PC-3 (cell line): ENCODE data around the gene EFNA5.

ENCODE experiments used
- EZH2 ChIP-seq: fragments of 300-600 bp; sonication (generic); IDR thresholded peaks from one replicate; pipeline ENCODE4 v1.6.1; 2017; ENCODE audit warnings: antibody characterized with exemption, mild to moderate bottlenecking, low read length; ENCODE audit not compliant: unreplicated experiment
- TF ChIP-seq, protein P1 (sequence below): fragments of 300-600 bp; sonication (generic); conservative IDR thresholded peaks from 2 replicates; pipeline ENCODE4 v1.5.1; 2017; ENCODE audit warnings: antibody characterized with exemption, low read depth, mild to moderate bottlenecking, low read length

DNA sequence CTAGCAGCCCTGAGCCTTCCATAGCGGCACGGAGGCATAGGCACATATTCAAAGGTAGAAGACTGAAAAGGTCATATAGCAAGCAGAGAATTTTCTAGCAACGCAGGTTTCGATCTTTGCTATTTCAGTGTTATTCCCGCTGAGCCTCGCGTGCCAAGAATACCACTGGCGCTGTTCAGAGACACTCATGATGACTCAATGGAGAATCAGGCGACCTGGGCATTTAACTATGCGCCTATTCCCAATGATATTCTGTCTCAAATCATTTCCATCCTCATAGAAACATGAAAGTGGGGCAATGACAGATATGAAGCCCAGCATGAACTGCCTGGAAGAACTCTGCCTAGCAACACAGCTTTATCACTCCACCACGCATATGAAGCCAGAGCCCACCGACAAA, 59.9 kb downstream of the EFNA5 start:
- TF ChIP-seq, protein P1, sequence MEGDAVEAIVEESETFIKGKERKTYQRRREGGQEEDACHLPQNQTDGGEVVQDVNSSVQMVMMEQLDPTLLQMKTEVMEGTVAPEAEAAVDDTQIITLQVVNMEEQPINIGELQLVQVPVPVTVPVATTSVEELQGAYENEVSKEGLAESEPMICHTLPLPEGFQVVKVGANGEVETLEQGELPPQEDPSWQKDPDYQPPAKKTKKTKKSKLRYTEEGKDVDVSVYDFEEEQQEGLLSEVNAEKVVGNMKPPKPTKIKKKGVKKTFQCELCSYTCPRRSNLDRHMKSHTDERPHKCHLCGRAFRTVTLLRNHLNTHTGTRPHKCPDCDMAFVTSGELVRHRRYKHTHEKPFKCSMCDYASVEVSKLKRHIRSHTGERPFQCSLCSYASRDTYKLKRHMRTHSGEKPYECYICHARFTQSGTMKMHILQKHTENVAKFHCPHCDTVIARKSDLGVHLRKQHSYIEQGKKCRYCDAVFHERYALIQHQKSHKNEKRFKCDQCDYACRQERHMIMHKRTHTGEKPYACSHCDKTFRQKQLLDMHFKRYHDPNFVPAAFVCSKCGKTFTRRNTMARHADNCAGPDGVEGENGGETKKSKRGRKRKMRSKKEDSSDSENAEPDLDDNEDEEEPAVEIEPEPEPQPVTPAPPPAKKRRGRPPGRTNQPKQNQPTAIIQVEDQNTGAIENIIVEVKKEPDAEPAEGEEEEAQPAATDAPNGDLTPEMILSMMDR: no peak
- no peak for TF ChIP-seq EZH2
